SK-N-SH treated with all-trans-retinoic acid at 6 μM for 48 hours (cell line): ENCODE results near the gene MEIKIN.

Experiments used
- ARNTL ChIP-seq: fragments of 450-650 bp; formaldehyde crosslinking; IDR thresholded peaks from 2 replicates; pipeline ENCODE4 v1.5.0; 2020; ENCODE audit warnings: low read depth, mild to moderate bottlenecking, moderate library complexity, borderline replicate concordance
- ZFP30 ChIP-seq: fragments of 450-650 bp; formaldehyde crosslinking; IDR thresholded peaks from 2 replicates; pipeline ENCODE4 v1.5.0; 2022; ENCODE audit warnings: mild to moderate bottlenecking, moderate library complexity

GRCh38 chr5:131928957-131929356, 16.5 kb downstream of the MEIKIN start:
- no peak for TF ChIP-seq ZFP30 (CRISPR knock-in tag)
- no peak for TF ChIP-seq ARNTL (CRISPR knock-in tag)
